Mesothelial cell of epicardium (in vitro differentiated cells): Measurements from ENCODE around the gene AHRR. TPM values are rescaled to one million over a fixed set of nuclear protein-coding genes. Genes with fewer than 3 reads are reported as not detected.

Source experiments
- total RNA-seq: library from RNA; stranded (reverse); gene quantifications from 3 replicates; pipeline ENCODE4 v1.2.1, GENCODE V29; 2021

Gene AHRR
- total RNA-seq, 1 donor from 2014 or later = 12.7 TPM

Other genes with a start within 250 kb of the AHRR start
- 65.6 to 71.2 TPM (median 70.0 TPM) in 3 replicates for gene PLEKHG4B, start 229.5 kb upstream of the AHRR start, total RNA-seq
- 0.22 to 0.27 TPM in 2 of 3 replicates, not detected in the other for gene LRRC14B, start 130.2 kb upstream of the AHRR start, total RNA-seq
- gene CCDC127, start 103.6 kb upstream of the AHRR start, total RNA-seq = 9.3 to 10.2 TPM (median 9.7 TPM) in 3 replicates
- gene SDHA, start 103.4 kb upstream of the AHRR start, total RNA-seq = 83.4 to 86.3 TPM (median 85.9 TPM) in 3 replicates
- 82.4 to 85.6 TPM (median 84.4 TPM) in 3 replicates for gene PDCD6, start 50.1 kb upstream of the AHRR start, total RNA-seq
- 70.4 to 73.5 TPM (median 71.2 TPM) in 3 replicates for gene EXOC3, start 121.5 kb downstream of the AHRR start, total RNA-seq
- gene SLC9A3, start 202.7 kb downstream of the AHRR start, total RNA-seq = 1.9 to 2.4 TPM (median 2.3 TPM) in 3 replicates